Measurements from ENCODE around the gene ANKRD13A.

DNA sequence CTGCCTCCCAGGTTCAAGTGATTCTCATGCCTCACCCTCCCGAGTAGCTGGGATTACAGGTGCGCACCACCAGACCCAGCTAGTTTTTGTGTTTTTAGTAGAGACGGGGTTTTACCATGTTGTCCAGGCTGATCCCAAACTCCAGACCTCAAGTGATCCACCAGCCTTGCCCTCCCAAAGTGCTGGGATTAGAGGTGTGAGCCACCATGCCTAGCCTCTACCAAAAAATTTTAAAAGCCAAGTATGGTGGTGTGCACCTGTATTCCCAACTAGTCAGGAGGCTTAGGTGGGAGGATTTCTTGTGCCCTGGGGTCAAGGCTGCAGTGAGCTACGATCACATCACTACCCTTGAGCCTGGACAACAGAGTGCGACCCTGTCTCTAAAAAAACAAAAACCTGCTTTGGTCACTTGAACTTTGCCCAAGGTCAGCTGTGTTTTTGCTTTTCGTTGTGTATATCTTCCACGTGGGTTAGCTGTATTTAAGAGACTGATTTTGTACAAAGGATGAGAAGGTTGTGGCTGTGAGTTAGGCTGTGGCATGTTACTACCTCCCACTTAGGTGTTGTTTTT, 36.4 kb downstream of the ANKRD13A start:
- TF ChIP-seq, protein P1, sequence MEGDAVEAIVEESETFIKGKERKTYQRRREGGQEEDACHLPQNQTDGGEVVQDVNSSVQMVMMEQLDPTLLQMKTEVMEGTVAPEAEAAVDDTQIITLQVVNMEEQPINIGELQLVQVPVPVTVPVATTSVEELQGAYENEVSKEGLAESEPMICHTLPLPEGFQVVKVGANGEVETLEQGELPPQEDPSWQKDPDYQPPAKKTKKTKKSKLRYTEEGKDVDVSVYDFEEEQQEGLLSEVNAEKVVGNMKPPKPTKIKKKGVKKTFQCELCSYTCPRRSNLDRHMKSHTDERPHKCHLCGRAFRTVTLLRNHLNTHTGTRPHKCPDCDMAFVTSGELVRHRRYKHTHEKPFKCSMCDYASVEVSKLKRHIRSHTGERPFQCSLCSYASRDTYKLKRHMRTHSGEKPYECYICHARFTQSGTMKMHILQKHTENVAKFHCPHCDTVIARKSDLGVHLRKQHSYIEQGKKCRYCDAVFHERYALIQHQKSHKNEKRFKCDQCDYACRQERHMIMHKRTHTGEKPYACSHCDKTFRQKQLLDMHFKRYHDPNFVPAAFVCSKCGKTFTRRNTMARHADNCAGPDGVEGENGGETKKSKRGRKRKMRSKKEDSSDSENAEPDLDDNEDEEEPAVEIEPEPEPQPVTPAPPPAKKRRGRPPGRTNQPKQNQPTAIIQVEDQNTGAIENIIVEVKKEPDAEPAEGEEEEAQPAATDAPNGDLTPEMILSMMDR (conservative IDR thresholded peaks at IDR 0.05 in 1 of 2, IDR thresholded peaks at IDR 0.05 in 1 of 2; ENCODE audit: extremely low read depth in 1 of 2, insufficient read depth in 1 of 2, low read depth in 1 of 2, low read length in 2 of 2) = no peak
- TF ChIP-seq EZH2 (IDR thresholded peaks at IDR 0.05; ENCODE audit: borderline replicate concordance, low read length) = no peak
